Choroid plexus epithelial cell (primary cell): ENCODE measurements around the gene KCNMA1.

Source experiments
- DNase-seq: peaks from one replicate; pipeline ENCODE4 v3.0.0-alpha.2; 2010; ENCODE audit warnings: low read depth
- H3K4me3 ChIP-seq: 2 replicates; pipeline ENCODE4 v1.5.1; 2011; ENCODE audit warnings: low read depth, mild to moderate bottlenecking, control low read depth, low read length, moderate library complexity
- TF ChIP-seq, protein P1 (sequence below): conservative IDR thresholded peaks from 2 replicates; pipeline ENCODE4 v1.5.1; 2011; ENCODE audit warnings: low read depth, mild to moderate bottlenecking, control low read depth, inconsistent platforms, low read length, moderate library complexity

KCNMA1 gene

GRCh38 chr10:76882245-76882644 is 755.4 kb downstream of the KCNMA1 start:
- no peak overlapping the region for H3K4me3 ChIP-seq
- TF ChIP-seq, protein P1, sequence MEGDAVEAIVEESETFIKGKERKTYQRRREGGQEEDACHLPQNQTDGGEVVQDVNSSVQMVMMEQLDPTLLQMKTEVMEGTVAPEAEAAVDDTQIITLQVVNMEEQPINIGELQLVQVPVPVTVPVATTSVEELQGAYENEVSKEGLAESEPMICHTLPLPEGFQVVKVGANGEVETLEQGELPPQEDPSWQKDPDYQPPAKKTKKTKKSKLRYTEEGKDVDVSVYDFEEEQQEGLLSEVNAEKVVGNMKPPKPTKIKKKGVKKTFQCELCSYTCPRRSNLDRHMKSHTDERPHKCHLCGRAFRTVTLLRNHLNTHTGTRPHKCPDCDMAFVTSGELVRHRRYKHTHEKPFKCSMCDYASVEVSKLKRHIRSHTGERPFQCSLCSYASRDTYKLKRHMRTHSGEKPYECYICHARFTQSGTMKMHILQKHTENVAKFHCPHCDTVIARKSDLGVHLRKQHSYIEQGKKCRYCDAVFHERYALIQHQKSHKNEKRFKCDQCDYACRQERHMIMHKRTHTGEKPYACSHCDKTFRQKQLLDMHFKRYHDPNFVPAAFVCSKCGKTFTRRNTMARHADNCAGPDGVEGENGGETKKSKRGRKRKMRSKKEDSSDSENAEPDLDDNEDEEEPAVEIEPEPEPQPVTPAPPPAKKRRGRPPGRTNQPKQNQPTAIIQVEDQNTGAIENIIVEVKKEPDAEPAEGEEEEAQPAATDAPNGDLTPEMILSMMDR, result no peak
- DNase-seq, result no peak

DNA sequence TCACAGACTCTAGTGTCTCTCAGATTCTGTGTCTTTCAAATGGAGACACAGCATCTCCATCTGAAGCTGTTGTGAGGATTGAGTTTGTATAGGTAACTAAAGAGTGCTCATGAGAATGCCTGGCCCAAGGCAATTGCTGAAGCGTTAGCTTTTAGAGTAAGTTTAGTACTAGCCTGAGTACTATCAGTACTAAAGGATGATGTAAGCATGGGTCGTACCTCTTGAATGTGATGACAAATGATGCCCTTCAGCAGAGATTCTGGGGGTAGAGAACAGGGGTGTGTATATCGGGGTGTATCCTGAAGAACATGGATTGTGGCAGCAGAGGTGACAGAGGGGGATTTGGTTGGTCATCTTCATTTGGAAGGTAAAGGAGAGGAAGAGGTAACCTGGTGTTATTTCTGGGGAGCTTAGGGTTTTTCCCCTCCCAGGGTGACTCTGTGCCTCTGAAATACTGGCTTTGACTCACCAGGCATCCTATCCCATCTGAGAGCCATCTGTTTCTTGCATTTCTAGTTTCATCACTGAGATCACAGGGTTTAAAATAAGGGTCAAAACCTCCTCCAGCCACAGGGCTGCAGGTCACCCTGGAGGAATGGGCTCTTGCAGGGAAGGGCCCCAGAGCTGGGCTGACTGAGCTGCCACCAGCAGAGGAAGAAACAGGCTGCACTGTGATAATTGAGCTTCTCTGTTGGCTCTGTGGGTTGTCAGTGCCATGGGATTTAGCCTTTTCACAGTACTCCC is 756.0 kb downstream of the KCNMA1 start:
- peak; percentile 2 for DNase-seq

DNA sequence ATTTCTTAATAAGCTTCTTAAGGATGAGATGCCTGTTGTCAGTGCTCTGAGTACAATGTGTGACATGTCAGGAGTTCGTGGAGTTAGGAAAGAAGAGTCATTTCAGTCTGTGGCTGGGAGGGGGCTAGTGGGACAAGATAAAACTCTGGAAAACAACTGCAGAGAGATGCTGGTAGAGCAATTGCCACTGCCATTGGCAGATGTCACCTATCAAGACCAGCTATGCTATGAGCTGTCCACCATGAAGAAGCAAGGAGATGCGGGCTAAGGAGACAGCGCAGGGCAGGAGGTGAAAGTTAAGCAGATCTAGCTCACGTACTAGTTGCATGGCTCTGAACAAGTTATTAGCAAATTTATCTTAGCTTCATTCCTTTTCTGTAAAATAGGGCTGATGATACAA is 756.7 kb downstream of the KCNMA1 start:
- no peak for DNase-seq
- TF ChIP-seq, protein P1, result no peak
- no peak overlapping the region for H3K4me3 ChIP-seq

More for the DNA sequence above, 756.0 kb downstream of the KCNMA1 start:
- TF ChIP-seq, protein P1, result no peak
- no peak overlapping the region for H3K4me3 ChIP-seq

DNA sequence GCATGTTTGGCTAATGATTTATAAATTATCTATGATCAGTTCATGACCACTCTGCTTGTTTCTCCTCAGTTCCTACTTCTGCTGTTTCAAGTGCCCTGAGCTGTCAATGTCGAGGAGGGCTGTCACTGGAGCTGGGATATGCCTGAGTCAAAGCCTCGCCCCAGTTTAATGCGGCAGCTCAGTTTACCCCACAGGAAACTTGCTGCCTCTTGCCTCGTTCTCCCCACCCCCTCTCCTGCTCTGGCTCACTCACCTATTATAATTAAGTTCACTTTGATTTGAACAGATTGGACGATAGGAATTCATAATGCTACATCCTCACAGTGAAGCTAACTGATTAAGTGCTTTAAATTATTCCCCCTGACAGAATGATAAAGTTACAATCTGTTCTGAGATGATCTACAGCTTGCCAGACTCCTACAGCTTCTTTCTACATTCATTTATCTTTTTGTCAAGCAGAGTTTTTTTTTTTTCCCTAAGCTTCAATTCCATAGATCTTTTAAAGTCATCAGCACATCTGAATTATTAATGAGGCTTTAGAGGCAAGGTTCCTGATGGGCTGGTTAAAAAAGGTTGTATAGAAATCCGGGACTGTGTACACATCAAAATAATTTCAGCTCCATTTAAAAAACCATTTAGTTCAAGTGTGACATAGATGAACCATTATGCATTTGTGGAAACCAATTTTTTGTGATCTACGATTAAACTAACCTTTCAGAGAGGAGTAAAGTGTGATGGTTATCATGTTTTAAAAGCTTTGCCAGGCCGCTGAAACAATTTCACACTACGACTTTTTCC is 758.3 kb downstream of the KCNMA1 start:
- TF ChIP-seq, protein P1, result no peak
- H3K4me3 ChIP-seq, result no peak overlapping the region
- no peak for DNase-seq

- H3K4me3 ChIP-seq, result no peak overlapping the region
- no peak for DNase-seq
- TF ChIP-seq, protein P1, result no peak
Observed at GRCh38 chr10:76878514-76878913, 759.1 kb downstream of the KCNMA1 start.

GRCh38 chr10:76874896-76875295 is 762.7 kb downstream of the KCNMA1 start:
- TF ChIP-seq, protein P1, result no peak
- no peak for DNase-seq

More at GRCh38 chr10:76874896-76875295, 762.7 kb downstream of the KCNMA1 start:
- no peak overlapping the region for H3K4me3 ChIP-seq
